Measurements from ENCODE around the gene FAM204A.

DNA sequence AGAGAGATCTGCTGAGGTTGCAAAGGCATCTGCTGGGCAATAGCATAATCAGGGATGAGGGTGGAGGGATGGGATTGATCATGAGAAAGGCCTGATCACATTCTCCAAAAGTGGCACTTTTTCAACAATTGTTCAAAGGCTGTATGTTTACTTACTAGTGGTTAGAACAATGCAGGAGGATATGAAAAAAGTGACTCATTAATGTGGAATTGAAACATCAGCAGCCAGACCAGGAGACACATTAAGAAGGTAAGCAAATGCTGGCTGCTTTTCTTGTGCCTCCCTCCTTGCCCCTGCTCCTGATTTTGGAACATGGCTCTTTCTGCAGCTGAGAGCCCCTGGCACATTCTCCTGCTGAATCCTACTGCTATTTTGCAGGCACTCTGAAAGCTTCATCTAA, 63.5 kb downstream of the FAM204A start:
- TF ChIP-seq, protein P1, sequence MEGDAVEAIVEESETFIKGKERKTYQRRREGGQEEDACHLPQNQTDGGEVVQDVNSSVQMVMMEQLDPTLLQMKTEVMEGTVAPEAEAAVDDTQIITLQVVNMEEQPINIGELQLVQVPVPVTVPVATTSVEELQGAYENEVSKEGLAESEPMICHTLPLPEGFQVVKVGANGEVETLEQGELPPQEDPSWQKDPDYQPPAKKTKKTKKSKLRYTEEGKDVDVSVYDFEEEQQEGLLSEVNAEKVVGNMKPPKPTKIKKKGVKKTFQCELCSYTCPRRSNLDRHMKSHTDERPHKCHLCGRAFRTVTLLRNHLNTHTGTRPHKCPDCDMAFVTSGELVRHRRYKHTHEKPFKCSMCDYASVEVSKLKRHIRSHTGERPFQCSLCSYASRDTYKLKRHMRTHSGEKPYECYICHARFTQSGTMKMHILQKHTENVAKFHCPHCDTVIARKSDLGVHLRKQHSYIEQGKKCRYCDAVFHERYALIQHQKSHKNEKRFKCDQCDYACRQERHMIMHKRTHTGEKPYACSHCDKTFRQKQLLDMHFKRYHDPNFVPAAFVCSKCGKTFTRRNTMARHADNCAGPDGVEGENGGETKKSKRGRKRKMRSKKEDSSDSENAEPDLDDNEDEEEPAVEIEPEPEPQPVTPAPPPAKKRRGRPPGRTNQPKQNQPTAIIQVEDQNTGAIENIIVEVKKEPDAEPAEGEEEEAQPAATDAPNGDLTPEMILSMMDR (IDR thresholded peaks at IDR 0.05; ENCODE audit: low read depth, low read length, poor library complexity, severe bottlenecking), result no peak
- no peak for TF ChIP-seq EZH2phosphoT487 (IDR thresholded peaks at IDR 0.05; ENCODE audit: borderline replicate concordance, low read length)
